ENCODE measurements around the gene NEB.

The NEB gene, protein sequence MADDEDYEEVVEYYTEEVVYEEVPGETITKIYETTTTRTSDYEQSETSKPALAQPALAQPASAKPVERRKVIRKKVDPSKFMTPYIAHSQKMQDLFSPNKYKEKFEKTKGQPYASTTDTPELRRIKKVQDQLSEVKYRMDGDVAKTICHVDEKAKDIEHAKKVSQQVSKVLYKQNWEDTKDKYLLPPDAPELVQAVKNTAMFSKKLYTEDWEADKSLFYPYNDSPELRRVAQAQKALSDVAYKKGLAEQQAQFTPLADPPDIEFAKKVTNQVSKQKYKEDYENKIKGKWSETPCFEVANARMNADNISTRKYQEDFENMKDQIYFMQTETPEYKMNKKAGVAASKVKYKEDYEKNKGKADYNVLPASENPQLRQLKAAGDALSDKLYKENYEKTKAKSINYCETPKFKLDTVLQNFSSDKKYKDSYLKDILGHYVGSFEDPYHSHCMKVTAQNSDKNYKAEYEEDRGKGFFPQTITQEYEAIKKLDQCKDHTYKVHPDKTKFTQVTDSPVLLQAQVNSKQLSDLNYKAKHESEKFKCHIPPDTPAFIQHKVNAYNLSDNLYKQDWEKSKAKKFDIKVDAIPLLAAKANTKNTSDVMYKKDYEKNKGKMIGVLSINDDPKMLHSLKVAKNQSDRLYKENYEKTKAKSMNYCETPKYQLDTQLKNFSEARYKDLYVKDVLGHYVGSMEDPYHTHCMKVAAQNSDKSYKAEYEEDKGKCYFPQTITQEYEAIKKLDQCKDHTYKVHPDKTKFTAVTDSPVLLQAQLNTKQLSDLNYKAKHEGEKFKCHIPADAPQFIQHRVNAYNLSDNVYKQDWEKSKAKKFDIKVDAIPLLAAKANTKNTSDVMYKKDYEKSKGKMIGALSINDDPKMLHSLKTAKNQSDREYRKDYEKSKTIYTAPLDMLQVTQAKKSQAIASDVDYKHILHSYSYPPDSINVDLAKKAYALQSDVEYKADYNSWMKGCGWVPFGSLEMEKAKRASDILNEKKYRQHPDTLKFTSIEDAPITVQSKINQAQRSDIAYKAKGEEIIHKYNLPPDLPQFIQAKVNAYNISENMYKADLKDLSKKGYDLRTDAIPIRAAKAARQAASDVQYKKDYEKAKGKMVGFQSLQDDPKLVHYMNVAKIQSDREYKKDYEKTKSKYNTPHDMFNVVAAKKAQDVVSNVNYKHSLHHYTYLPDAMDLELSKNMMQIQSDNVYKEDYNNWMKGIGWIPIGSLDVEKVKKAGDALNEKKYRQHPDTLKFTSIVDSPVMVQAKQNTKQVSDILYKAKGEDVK (N-terminal part only)

DNA sequence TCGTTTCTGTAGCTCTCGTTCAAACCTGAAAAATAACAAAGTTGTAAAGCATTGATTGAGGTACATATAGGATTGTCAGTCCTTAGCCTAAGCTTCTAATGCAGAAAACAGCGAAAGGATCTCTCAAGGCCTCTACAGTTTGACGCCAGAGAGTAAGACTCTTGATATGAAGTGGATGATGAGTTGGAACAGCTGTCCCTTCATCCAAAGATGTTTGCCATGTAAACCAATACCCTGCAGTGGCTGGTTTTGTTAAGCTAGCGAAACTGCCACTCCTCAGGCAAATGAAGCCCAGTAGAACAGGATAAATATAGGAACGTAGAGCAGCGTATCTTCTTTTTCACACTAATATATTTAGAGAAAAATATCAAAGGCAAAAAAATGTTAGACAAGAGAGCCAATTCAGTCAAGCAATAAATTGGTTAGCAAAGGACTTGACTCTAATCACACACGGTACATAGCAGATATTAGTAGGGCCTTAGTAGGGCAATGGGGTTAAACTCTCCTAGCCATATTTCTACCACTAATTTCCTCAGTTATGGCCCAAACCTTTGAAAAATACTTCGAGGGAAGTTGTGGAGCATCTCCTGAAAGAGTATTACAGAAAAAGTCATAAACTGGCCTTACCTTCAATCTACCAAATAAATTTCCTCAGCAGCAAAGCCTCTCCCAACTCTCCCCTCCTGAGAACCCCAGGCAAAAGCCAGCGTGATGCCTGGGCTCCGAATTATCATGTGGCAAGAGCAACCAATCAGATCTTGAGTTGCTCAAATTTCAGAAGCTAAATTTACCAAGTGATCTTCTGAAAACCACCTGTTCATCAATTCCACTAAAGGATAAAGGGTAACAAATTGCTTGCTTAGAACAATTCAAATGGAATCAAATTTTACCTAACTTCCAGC is at the start of gene NEB:
NEB (minus strand) TSS at position 706 of the 902 bp plus-strand sequence. CDS start 1,320 bp downstream, outside the sequence.
- DNase-seq (ENCODE audit: low spot score) = no peak

DNA sequence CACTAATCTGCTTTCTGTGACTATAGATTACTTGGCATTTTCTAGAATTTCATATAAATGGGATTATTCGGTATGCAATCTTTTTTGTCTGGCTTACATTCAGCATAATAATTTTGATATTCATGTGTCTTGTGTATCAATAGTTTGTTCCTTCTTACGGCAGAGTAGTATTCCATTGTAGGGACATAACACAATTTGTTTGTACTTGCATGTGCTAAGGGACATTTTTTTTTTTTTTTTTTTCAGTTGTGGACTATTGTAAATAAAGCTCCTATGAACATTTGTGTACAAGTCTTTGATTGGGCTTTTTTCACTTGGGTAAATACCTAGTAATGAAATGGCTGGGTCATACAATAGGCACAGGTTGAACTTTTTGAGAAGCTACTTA is 48.9 kb upstream of the NEB start:
- DNase-seq (ENCODE audit: low spot score) = no peak

- DNase-seq (ENCODE audit: low spot score) = no peak
These were observed 48.3 kb upstream of the NEB start for GRCh38 chr2:151782378-151783132.

GRCh38 chr2:151781642-151782041 is 47.4 kb upstream of the NEB start:
- no peak for DNase-seq (ENCODE audit: low spot score)

GRCh38 chr2:151780938-151781337 is 46.7 kb upstream of the NEB start:
- no peak for DNase-seq (ENCODE audit: low spot score)

GRCh38 chr2:151777935-151778334 is 43.7 kb upstream of the NEB start:
- DNase-seq (ENCODE audit: low spot score) = no peak

- DNase-seq (ENCODE audit: low spot score) = no peak
These were observed 43.2 kb upstream of the NEB start for GRCh38 chr2:151777487-151777886.

DNA sequence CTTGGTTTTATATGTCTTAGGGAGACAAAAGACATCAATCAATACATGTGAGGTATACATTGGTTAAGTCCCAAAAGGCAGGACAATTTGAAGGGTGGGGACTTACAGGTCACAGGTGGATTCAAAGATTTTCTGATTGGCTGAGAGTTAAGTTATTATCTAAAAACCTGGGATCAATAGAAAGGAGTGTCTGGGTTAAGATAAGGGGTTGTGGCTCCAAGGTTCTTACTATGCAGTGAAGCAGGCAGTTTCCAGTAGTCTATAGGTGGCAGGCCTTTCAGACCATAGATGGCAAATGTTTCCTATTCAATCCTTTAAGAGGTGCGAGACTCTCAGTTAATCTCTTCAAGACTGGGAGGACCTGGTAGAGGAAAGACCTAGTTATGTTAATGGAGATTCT is 42.1 kb upstream of the NEB start:
- DNase-seq (ENCODE audit: low spot score) = no peak

GRCh38 chr2:151775057-151775740 is 40.9 kb upstream of the NEB start:
- no peak for DNase-seq (ENCODE audit: low spot score)

DNA sequence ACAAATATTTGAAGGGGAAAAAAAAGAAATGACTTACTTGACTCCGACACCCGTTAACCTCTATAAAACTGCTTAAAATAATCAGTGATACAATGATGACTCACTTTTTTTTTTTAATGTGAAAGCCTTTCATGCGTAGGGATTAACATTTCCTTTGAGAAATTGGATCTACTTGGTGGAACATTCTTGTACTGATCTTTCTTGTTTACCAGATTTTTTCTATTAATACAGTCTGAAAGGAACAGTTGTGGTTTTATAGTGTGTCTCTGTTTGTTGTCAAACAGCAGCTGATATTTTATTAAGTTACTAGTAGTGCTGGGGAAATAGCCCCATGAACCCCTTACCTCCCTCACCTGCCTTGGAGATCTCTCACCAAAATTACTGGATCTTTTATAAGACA is 40.2 kb upstream of the NEB start:
- DNase-seq (ENCODE audit: low spot score) = no peak

- DNase-seq (ENCODE audit: low spot score) = no peak
These were observed 37.5 kb upstream of the NEB start for GRCh38 chr2:151771599-151772358.

GRCh38 chr2:151770995-151771394 is 36.7 kb upstream of the NEB start:
- DNase-seq (ENCODE audit: low spot score) = no peak

- no peak for DNase-seq (ENCODE audit: low spot score)
These were observed 35.3 kb upstream of the NEB start for GRCh38 chr2:151769606-151770005.

GRCh38 chr2:151767536-151767935 is 33.3 kb upstream of the NEB start:
- DNase-seq (ENCODE audit: low spot score) = no peak

- DNase-seq (ENCODE audit: low spot score) = no peak
These were observed 32.3 kb upstream of the NEB start for GRCh38 chr2:151766437-151767153.

DNA sequence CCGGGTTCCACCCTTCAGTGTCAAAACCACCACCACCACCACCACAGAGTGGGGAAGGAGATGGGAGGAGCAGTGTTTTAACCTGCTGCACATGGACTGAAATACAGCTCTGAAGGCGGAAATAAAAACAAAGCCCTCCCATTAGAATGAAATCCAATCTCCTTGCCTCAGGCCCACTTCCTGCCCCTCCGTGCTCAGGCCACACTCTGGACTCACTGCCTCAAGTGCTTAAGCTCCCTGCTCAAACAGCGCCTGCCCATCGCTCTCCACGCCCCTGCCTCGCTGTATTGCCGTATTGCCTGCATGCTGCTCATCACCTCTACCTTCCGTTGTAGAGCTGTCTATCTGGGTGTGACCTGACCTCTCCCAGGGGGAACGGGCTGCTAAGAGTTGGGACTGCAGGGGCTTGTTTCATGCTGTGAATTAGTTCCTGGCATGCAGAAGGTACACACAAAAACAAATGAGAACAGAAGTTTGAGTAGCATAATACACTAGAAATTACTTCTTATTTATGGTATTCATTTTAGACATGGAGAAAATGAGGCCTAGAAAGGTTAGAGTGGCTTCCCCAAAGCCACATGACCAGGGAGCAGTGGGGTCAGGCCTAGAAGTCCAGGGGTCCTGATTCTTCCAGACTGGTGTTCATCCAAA is 31.6 kb upstream of the NEB start:
- DNase-seq (ENCODE audit: low spot score) = no peak

DNA sequence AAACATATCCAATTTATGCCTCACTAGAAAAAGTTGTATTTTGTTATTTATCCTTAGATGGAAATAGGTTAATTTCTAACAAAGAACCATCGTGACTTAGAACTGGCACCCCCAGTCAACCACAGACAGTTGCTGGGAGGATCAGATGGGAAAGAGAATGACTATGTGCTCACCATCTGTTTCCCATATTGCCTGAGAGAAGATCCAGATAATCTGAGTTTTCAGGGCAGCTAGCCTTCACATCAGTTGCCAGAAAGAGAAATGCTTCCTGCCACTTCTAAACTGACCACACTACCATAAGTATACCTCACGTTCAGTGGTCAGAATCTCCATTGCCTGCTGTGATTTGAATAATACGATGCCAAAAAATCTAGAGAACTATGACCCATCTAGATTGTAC is 28.4 kb upstream of the NEB start:
- no peak for DNase-seq (ENCODE audit: low spot score)

DNA sequence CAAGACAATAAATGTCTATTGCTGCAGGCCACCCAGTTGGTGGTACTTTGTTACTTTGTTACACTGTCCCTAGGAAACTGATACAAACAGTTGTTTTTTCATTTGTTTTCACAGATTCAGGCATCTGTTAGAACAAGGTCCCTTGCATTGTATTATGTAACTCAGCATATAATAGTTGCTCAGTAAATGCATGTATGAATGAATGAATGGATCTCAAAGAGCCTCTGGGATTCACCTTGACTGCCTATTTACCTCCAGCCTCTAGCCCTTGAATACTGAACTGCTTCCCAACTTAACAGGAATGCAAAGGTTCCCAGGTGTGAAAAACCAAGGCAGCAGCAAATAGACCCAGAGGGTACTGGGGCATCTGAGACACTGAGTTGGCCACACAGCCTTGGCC is 27.4 kb upstream of the NEB start:
- no peak for DNase-seq (ENCODE audit: low spot score)

Measured in HuH-7.5 (cell line).